HG03432 (cell line): ENCODE data around the gene PDE5A.
A peak's percentile ranks its signal among the peaks of the same experiment; 100 is the strongest.
"Not testable (repeated sequence)": the region's sequence is repeated elsewhere in the genome, so short reads cannot be mapped to it uniquely, and the experiment has no call there.

Experiments used
- ATAC-seq: cut with Tn5 transposase; IDR thresholded peaks from one replicate; pipeline ENCODE4 v1.9.1; 2021; ENCODE audit warnings: mild to moderate bottlenecking, moderate library complexity; ENCODE audit not compliant: unreplicated experiment

The PDE5A gene

DNA sequence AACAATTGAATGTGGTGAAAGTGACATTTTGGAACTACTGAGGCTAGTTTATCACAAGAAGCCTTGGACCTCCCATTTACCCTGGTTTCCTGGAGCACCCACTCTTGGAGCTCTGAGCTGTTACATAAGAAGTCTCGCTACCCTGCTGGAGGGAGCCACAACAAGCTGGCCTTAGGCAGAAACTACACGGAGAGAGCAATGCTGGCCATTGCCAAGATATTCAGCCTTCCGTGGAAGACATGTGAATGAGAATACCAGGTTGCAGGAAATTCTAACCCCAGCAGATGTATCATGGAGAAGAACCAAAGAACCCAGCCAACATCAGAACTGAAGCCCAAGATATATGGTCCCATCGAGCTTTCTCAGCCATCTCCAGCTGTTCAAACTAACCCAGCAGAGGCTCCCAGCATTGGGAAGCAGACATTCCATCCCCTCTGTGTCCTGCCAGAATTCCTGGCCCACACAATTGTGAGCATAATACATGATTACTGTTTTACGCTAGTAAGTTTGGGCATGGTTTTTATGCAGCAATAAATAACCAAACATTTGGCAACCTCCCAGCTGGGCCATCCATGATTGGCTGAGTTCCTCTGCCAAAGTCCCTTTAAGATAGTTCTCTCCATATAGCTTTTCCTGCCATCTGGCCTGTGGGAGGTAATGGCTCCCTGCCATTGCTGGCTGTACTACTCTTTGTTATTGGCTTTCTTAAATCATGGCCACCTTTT lies 17.9 kb upstream of the PDE5A start:
- no peak for ATAC-seq

DNA sequence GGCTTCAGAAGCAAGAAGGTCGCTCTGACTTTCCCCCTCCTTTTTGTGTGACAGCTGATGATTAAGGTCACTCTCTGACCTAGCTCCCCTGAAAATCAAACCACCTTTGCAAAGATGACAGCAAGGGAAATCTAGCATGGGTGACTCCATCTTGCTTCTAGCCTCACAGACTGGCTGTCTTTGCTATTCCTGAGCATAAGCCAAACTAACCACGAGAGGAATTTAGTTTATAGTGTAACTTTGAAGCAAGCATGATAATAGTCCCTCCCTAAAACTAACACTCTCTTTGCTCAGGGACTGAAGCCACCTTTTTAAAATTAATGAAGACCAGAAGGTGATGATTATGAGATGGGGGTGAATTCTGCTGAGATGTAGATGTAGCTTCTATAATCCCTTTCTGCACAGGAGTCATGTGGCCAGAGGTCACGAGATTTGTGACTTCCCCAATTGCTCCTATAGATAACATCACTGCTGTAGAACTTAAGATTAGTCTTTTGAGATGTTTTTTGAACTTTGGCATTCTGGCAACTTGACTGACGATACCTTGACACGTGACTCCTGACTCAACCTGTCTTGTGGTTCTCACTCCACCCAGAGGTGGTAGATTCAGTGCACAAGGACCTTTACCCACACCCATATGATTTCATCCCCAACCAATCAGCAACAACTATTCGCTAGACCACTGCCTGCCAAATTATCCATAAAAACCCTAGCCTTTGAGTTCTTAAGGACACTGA lies 14.9 kb upstream of the PDE5A start:
- no peak for ATAC-seq

DNA sequence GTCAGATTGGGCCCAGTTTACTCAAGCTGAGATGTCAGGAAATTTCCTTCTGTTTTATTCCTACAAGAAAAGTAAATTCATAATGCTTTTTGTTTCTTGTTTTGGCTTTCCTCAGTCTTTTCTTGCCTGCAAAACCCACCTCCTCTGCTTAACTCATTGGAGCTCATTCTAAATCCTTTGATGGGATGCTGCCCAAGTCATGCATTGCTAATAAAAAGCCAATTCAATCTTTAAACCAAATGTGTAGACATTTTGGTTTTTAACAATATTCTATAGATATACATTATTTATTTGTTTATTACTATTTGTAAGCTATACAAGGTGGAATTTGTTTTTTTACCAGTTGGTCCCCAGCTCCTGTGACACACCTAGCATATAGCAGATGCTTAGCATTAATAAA lies 13.2 kb upstream of the PDE5A start:
- ATAC-seq: no peak

- no peak for ATAC-seq
These were observed 9.8 kb upstream of the PDE5A start for GRCh38 chr4:119638359-119638758.

DNA sequence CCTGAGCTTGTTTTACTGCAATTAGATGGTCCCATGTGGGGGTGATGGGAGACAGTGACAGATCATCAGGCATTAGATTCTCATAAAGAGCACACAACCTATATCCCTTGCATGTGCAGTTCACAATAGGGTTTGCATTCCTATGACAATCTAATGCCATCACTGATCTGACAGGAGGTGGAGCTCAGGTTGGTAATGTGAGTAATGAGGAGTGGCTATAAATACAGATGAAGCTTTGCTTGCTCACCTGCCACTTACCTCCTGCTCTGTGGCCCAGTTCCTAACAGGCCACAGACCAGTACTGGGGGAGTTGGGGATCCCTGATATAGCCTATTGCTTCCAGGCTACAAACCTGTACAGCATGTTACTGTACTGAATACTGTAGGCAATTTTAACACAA lies 8.2 kb upstream of the PDE5A start:
- not testable (repeated sequence) for ATAC-seq

GRCh38 chr4:119632216-119632615 lies 3.6 kb upstream of the PDE5A start:
- no peak for ATAC-seq

- peak; percentile 38 for ATAC-seq
These were observed 503 bp upstream of the PDE5A start for GRCh38 chr4:119629142-119629471.

DNA sequence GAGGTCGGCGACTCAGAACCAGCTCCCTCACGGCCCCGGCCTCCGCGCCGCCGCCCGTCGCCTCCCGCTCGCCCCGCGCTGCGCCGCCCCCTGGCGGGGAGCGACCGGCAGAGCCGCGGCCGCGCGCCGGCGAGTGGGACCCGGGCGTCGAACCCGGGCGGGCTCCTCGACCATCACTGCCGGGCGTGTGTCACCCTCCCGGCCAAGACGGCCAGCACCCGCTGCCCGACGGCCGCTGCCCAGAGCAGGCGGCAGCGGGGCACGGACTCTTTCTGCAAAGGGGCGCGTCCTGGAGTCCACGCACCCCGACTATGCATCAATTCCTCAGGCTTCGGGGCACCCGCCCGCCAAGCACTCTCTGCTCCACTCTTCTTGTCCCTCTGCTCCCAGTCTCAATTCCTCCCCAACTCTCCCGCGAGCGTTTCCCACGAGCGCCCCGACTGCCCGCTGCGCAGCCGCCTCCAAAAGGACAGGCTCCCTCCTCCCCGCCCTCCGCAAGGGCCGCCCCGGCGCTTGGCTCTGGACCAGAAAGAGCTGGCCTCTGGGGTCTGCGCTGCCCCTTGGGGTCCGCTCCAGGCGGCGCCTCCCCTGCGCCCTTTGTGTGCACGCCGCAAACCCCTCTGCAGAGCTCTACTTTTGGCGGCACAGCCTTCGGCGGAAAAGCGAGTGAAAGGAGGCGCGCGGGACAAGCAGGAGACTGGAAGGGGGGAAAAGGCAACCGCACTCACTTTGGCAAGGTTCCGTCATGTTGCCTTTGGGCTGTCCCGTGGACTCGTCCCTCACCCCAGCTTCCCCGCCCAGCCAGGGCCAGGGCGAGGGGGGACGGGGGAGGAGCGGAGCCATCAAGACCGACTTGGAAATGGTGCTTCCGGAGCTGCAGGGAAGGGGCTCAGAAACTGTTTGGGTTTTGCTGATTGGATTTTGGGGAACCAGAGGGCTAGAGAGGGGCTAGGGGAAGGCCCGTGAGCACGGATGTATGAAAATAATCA lies 1.0 kb downstream of the PDE5A start:
- ATAC-seq: peak; percentile 66

- ATAC-seq: peak; percentile 0
These were observed 1.7 kb downstream of the PDE5A start for GRCh38 chr4:119626943-119627266.

GRCh38 chr4:119626420-119626819 lies 2.2 kb downstream of the PDE5A start:
- no peak for ATAC-seq

- ATAC-seq: no peak
These were observed 2.8 kb downstream of the PDE5A start for GRCh38 chr4:119625761-119626160.

GRCh38 chr4:119624356-119624755 lies 4.2 kb downstream of the PDE5A start:
- ATAC-seq: no peak

DNA sequence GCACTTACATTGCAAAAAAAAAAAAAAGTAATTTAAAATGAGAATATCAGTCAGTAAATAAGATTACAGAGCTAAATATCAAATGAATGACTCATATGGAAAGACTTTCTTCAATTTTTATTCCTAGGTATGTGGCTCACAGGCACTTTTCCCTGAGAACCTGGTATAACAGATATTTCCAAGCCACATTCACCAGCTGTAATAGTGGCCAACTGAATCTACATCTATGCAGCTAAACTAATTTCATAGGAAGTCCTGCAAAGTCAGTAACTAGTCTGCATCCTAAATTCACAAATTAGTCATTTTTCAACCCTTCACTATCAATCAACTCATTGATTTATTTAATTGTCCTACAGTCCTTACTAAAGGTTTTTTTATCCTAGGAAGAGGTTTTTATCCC lies 5.6 kb downstream of the PDE5A start:
- ATAC-seq: no peak

DNA sequence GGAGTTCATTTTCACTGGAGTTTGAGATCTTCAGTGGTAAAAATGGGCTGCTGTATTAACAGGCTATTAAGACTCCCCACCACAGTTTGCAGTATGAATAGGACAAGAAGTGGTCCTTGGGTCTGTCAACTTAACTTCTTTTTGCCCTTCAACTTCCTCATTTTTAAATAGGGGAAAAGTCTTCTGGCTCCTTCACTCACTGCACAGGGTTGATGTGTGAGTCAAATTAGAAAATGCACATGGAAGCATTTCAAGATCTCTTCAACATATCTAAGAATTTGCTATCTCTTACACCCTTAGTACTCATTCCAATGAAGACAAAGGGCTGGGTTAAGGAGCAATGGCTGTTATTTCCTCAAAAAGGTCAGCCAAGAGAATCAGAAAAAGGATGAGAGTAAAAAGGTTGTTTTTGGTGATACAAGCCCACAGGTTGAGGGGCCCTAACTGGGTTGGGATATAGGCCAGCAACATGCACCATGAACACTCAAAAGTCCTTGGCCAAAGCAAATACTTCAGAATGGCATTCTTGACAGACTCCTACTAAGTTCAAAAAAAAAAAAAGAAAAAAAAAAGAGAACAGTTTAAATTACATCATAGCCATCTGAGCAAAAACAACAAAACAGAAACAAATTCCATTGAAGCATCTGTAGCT lies 13.4 kb downstream of the PDE5A start:
- ATAC-seq: no peak

- ATAC-seq: no peak
These were observed 24.3 kb downstream of the PDE5A start for GRCh38 chr4:119604266-119604665.

GRCh38 chr4:119602366-119602765 lies 26.2 kb downstream of the PDE5A start:
- ATAC-seq: no peak

GRCh38 chr4:119598521-119598920 lies 30.1 kb downstream of the PDE5A start:
- ATAC-seq: no peak

GRCh38 chr4:119597377-119597776 lies 31.2 kb downstream of the PDE5A start:
- ATAC-seq: no peak

GRCh38 chr4:119593698-119594097 lies 34.9 kb downstream of the PDE5A start:
- no peak for ATAC-seq

DNA sequence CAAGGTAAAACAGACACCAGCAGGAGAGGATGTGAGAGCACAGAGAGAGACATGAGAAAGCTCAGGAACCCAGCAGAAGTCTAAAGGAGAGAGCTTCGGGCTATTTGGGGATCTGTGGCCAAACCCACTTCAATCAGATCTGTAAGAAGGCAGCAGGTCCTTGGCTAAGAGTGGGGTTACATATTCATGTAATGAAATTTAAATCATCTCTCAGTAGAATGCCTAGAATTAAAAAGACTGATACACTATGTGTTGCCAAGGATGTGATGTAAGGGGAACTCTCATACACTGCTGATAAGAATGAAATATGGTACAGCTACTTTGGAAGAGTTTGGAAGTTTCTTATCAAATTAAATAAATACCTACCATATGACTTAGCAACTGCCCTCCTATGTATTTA lies 35.8 kb downstream of the PDE5A start:
- ATAC-seq: no peak

GRCh38 chr4:119589165-119589564 lies 39.4 kb downstream of the PDE5A start:
- ATAC-seq: no peak
